Transverse colon (tissue), 4 donors: ENCODE measurements around the gene LMCD1. TPM values are rescaled to one million over a fixed set of nuclear protein-coding genes. Genes with fewer than 3 reads are reported as not detected.
A peak's percentile ranks its signal among the peaks of the same experiment; 100 is the strongest.

Source experiments
- DNase-seq: peaks from one replicate; pipeline ENCODE4 v3.0.0-alpha.2; 2019
- H3K27ac ChIP-seq, 4 donors: fragments of 200-600 bp; sonication (generic); 2 replicates each; pipeline ENCODE4 v1.5.1; 2016 to 2018; ENCODE audit warnings: inconsistent platforms in 4 of 4
- H3K27me3 ChIP-seq: fragments of 200-600 bp; sonication (generic); 2 replicates; pipeline ENCODE4 v1.5.1; 2017; ENCODE audit warnings: inconsistent platforms
- H3K36me3 ChIP-seq, 4 donors: fragments of 200-600 bp; sonication (generic); 2 replicates each; pipeline ENCODE4 v1.5.1; 2017 to 2019; ENCODE audit warnings: inconsistent platforms in 4 of 4
- H3K4me1 ChIP-seq, 4 donors: fragments of 200-600 bp; sonication (generic); 2 replicates each; pipeline ENCODE4 v1.5.1; 2017 to 2020; ENCODE audit warnings: inconsistent platforms in 4 of 4
- H3K4me3 ChIP-seq, 4 donors: fragments of 200-600 bp; sonication (generic); 1 replicate in 1 of 4; 2 replicates in 3 of 4; pipeline versions ENCODE4 v1.5.1 to v1.6.1; 2017 to 2019; ENCODE audit warnings: inconsistent platforms in 4 of 4
- H3K9me3 ChIP-seq, 2 donors: fragments of 200-600 bp; sonication (generic); 2 replicates each; pipeline ENCODE4 v1.5.1; 2017 to 2019; ENCODE audit warnings: inconsistent platforms in 2 of 2
- CTCF ChIP-seq, 5 experiments: fragments of 200-600 bp in 3 of 5; fragments of 450-650 bp in 2 of 5; sonication (generic) in 3 of 5; IDR thresholded peaks; 1 replicate in 2 of 5; 2 replicates in 3 of 5; pipeline ENCODE4 v1.5.1; 2016 to 2017; ENCODE audit warnings: antibody characterized with exemption in 5 of 5, inconsistent platforms in 3 of 5, mild to moderate bottlenecking in 2 of 5, moderate library complexity in 1 of 5
- EP300 ChIP-seq: sonication (generic); formaldehyde crosslinking; IDR thresholded peaks from one replicate; pipeline ENCODE4 v1.6.1; 2017; ENCODE audit warnings: antibody characterized with exemption, low read depth
- POLR2A ChIP-seq: fragments of 450-650 bp; IDR thresholded peaks from one replicate; pipeline ENCODE4 v1.6.1; 2016; ENCODE audit warnings: antibody characterized with exemption, mild to moderate bottlenecking, moderate library complexity
- POLR2AphosphoS5 ChIP-seq, 3 donors: sonication (generic); formaldehyde crosslinking; IDR thresholded peaks; one replicate each; pipeline ENCODE4 v1.6.1; 2016; ENCODE audit warnings: antibody characterized with exemption in 3 of 3
- WGBS, 2 donors: methylation state at CpG; one replicate each; pipeline ENCODE4 v1.1.5; 2018; ENCODE audit warnings: low coverage in 1 of 2; 5-methylcytosine and 5-hydroxymethylcytosine counted together
- in situ Hi-C, 4 donors: fragments of 200-750 bp; cut with MboI; loops; one replicate each; pipeline versions ENCODE4 v1.15.0 to v1.15.1; 2017; ENCODE audit warnings: low sequenced_read_pairs in 3 of 4, low pct_ligation_motif_present in 1 of 4, low pct_unique_long_range_greater_than_20kb in 1 of 4
- intact Hi-C: fragments of 100-400 bp; cut with DNase I; formaldehyde crosslinking; loops from one replicate; pipeline ENCODE4 v1.15.1; 2023; ENCODE audit warnings: low total_unique reads
- total RNA-seq, 4 donors: library from RNA; depleted of rRNA; stranded (reverse); fragments of >200 nt; gene quantifications; one replicate each; pipeline ENCODE4 v1.1.0, GENCODE V29; 2016

Gene LMCD1
- total RNA-seq, 4 donors from 2014 or later, result 6.7 to 26.6 (median 9.6) TPM

GRCh38 chr3:8574040-8574669 is 72.5 kb downstream of the LMCD1 start:
- Histone ChIP-seq H3K4me1 (no peaks in the 10 kb centered on the region), H3K27ac (no peak overlapping the region), H3K27me3 (no peaks in the 10 kb centered on the region), H3K36me3 (no peaks in the 10 kb centered on the region), H3K4me3 (no peak overlapping the region), H3K9me3 (no peaks in the 10 kb centered on the region)
- intact Hi-C loops, result no loop called here
- no peak for TF ChIP-seq EP300
- 75 to 79% methylated on average over 1 to 2 of the region's 2 CpGs for WGBS, 2 donors
- DNase-seq, result no peak
- in situ Hi-C loops, result no loop called here

- H3K27me3 ChIP-seq, result no peaks in the 10 kb centered on the region
- H3K9me3 ChIP-seq, result no peaks in the 10 kb centered on the region
- H3K36me3 ChIP-seq, result no peaks in the 10 kb centered on the region
- 86 to 88% methylated on average over 5 of the region's 5 CpGs for WGBS, 2 donors
- DNase-seq, result no peak
- TF ChIP-seq EP300 (no peak), POLR2AphosphoS5 (IDR thresholded peaks at IDR 0.05) (no peak), POLR2A (no peak), CTCF (IDR thresholded peaks at IDR 0.05) (no peak)
- no peak overlapping the region for H3K27ac ChIP-seq
- in situ Hi-C loops (no loop called here), intact Hi-C loops (no loop called here)
- H3K4me1 ChIP-seq, result no peaks in the 10 kb centered on the region
- H3K4me3 ChIP-seq, result no peak overlapping the region
Measured at GRCh38 chr3:8574670-8575322, 73.2 kb downstream of the LMCD1 start.

GRCh38 chr3:8575364-8576104 is 73.9 kb downstream of the LMCD1 start:
- Histone ChIP-seq H3K27me3 (no peaks in the 10 kb centered on the region), H3K4me1 (no peaks in the 10 kb centered on the region), H3K9me3 (no peaks in the 10 kb centered on the region), H3K4me3 (no peak overlapping the region), H3K36me3 (no peaks in the 10 kb centered on the region), H3K27ac (no peak overlapping the region)
- in situ Hi-C loops, result no loop called here
- no peak for DNase-seq
- TF ChIP-seq POLR2A (no peak), CTCF (IDR thresholded peaks at IDR 0.05) (no peak), EP300 (no peak), POLR2AphosphoS5 (IDR thresholded peaks at IDR 0.05) (no peak)
- intact Hi-C loops, result no loop called here
- WGBS, 2 donors, result 60 to 91% methylated on average over 1 to 5 of the region's 5 CpGs

- Histone ChIP-seq H3K9me3 (no peaks in the 10 kb centered on the region), H3K27ac (peak overlapping the region in 2 of 4 donors; percentile 8 to 29), H3K36me3 (no peaks in the 10 kb centered on the region), H3K27me3 (no peaks in the 10 kb centered on the region), H3K4me1 (no peaks in the 10 kb centered on the region), H3K4me3 (no peak overlapping the region)
- 85% methylated on average over 6 of the region's 6 CpGs; no CpG with 5 or more reads in 1 of the 2 donors for WGBS, 2 donors
- DNase-seq, result no peak
- no peak for TF ChIP-seq POLR2AphosphoS5 (IDR thresholded peaks at IDR 0.05)
- TF ChIP-seq EP300, result no peak
- no peak for TF ChIP-seq CTCF (IDR thresholded peaks at IDR 0.05)
- no peak for TF ChIP-seq POLR2A
- intact Hi-C loops (no loop called here), in situ Hi-C loops (no loop called here)
Measured at GRCh38 chr3:8576436-8576835, 74.8 kb downstream of the LMCD1 start.
